ENCODE data around the gene LRMDA.

LRMDA gene

DNA sequence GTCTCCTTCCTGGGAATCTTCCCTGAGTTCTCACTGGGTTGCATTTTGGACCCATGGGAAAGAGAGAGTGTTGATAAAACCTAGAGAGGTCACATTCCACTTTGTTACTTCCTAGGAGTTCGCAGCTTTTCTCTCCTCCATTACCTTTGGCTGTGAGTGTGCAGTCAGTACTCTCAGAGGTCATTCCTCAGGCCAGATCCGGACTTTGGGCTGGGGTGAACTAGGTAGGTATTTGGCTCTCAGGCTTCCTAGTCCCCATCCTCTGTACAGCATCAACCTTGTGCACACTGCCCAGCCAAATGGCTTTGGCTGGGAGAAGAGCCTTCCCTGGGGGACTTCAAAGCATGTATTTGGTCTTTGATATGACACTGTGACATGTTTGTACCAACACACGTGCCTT, 508.1 kb downstream of the LRMDA start:
- DNase-seq: no peak

DNA sequence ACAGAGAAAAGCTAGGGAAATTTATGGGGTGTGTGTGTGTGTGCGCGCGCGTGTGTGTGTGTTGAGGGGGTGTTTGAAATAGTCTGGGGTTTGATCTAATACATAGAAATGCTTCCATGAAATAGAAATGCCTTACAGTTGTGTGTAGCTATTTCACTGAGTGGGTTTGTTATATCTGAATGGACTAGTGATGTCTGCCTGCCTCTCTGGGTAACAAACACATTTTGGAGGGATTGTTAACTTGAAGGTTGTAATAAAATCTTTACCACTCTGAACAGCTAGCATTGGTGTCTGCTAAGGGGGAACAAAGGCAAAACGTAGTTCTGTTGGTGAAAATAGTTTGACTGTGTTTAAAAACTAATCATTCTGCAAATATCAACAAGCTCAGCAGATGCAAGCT, 509.3 kb downstream of the LRMDA start:
- DNase-seq: no peak

DNA sequence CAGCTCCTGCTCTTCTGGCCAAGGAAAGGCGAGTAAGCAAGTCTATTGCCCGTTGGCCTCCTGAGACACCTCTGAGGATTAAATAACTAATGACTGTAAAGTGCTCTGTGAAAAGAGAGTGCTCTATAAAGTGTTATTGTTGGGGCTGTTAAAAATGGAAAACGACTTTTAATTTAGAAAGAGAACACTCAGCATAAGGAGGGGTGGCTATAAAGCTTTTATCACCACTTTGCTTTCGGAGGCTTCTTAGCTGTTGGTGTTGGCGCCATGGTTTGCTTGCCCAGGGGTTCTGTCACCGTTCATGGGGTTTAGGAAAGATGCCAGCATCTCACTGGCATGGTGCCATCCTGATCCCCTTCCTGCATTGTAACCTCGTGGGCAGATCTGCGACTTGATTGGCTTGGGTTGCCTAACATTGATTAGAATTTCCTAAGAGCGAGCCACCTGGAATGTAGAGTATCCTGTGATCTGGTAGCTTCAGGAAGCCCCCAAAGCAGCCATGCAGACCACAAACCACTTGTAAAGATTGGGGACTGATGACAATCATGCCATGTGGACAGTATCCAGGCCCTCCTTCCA, 509.9 kb downstream of the LRMDA start:
- DNase-seq: no peak

DNA sequence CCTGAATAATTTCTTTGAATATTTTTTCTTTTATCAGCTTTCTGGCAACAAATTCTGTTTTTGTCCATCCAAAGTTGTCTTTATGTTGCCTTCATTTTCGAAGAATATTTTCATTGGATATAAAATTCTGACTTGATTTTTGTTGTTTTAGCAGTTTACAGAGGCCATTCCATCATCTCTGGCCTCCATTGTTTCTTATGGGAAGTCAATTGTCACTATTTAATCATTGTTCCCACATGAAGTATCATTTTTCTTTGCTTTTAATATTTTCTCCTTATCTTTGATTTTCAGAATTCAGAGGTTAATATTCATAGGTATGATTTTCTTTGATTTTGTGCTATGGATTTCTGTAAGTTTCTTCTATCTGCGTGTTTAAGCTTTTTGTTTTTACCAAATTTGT, 512.6 kb downstream of the LRMDA start:
- no peak for DNase-seq

DNA sequence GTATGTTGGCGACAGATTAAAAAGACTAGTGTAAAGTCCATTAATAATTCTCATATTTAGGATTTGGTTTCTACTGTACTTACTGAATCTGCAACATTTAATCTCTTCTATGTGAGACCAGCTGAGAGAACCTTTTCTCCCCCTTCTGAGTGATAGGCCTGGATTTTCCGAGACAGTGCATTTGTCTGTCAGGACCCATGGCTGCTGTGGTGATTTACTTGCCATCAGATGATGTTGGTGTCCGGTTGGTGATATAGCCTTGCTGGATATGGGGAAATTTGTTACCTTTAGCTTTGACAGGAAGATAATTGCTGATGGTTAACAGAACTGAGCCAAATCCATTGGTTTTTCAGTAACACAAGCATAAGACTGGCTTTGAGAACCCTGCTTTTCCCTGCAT, 517.2 kb downstream of the LRMDA start:
- no peak for DNase-seq

DNA sequence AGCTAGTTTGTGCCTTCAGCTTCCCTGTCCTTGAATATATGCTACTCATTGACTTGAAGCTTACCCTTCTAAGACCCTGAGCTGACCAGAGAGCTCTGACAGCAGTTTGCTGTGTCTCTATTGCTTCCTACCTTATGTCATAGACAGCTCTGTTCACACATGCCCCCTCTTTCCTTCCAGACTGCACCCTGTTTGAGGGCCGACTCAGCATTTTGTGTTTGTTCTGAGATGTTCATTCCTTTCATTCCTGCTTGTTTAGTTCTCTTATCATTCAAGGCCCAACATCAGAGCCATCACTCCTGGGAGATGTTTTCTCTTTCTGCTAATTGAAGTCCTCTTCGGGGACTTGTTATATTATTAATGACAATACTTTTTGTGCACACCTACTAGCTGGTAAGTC, 518.9 kb downstream of the LRMDA start:
- DNase-seq: no peak

DNA sequence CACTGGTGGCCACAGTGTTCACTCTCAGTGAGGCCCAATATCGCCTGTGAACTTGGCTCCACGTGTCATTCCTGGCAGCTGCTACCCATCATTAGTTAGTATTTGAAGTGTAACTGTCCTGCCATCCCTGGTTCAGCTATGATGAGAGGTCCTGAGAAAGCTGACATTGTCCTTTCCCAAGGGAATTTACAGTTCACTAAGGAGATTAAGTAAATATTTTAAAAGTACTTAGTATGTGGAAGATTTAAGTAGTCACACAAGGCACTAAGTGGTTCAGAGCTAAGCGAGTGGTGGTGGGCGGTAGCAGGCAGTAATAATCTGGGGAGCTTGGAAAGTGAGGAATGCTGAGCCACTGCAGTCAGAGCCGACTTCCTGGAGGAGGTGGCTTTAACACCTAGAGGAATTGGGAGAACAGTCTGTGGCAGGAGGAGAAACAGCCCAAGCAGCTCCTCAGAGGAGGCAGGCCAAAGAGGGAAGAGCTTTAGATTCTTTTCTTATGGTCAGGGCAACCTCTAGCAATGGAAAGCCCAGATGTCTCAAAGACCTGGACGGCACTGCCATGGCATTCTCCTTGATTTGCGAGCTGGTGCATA, 519.7 kb downstream of the LRMDA start:
- no peak for DNase-seq

DNA sequence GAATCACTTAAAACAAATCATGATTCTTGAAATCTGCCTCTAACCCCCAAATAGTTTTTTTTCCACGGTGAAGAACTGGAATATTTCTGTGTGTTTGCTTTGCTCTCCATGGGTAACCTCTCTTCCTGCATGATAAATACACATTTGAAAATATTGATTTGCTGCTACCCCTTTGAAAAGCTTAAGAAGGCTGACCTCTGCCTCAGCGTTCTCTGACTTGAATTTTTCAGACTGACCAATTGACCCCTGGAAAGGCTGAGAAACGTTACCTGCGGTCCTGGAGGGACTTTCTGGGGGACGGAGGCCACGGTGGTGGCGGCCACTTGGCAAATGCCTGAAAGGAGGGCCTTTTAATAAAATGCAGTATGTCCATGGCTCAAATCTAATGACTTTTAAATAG, 520.2 kb downstream of the LRMDA start:
- DNase-seq: no peak

DNA sequence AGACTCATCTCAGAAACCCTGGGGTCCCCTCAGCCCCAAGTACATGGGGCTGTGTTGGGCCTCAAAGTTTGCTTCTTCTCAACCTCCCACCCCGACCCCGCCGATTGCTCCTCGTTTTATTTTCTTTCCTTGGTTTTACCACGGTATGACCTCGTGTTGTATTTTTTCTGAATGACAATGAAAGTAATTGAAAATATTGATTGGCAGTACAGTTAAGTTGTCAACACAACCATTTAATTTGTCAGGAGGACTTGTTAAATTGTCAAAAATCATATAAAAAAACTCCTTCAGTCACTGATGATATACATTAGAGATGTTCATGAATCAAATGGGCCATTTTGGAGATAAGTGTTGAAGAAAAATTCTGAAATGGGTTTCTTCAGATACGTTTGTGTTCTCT, 520.7 kb downstream of the LRMDA start:
- no peak for DNase-seq

DNA sequence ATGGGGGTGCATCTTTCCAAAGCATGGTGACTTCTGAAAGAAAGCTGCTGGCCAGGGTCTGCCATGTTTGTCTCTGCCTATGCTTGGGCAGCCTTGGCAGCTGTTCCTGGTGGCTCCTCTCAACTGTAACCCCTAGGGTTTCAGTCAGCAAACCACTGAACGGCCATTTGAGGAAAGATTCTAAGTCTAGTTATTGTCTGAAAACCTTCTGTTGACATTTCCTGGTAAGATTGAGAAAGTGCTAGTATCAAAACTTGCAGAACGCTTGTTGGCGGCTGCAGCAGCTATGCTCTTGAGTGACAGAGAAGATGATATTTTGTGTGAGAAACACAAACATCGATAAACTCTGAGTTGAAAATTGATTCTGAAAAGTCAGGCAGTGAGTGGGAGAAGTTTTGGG, 523.1 kb downstream of the LRMDA start:
- no peak for DNase-seq

DNA sequence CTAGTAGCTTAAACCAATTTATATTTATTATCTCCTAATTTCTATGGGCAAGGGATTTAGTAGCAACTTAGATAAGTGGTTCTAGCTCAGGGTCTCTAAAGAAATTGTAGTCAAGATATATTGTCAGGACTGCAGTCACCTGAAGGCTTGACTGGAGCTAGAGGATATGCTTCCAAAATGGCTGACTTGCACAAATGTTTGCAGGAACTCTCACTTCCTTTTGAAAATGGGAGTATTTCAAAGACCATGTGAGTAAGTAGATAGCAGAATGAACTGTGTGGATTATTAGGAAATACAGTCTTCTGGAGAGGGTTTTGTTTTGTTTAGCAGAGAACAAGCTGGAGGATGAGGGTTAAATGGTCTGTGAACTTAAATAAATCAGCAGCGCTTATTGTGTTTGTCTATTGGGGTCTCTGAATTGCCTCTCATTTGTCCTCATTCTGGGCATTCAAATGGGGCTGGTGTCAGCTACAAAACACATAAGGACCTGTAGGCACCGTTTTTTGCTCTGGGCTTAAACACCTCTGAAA, 524.6 kb downstream of the LRMDA start:
- DNase-seq: no peak

DNA sequence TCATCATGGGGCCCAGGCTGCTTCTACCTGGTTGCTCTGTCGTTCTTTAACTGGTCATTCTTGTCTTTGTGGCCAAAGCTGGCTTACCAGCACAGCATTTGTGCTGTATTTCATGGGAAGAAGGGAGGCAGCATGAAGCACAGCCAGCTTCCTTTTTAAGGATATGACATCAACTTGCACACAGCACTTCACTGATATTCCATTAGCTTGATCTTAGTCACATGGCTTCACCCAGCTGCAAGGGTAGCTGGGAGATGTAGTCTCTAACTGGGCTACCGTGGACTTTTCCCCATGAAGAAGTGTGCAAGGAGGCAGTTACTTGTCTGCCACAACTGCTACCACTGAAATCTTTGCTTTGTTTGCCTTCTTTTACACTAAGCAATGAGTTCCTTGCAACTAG, 525.2 kb downstream of the LRMDA start:
- no peak for DNase-seq

DNA sequence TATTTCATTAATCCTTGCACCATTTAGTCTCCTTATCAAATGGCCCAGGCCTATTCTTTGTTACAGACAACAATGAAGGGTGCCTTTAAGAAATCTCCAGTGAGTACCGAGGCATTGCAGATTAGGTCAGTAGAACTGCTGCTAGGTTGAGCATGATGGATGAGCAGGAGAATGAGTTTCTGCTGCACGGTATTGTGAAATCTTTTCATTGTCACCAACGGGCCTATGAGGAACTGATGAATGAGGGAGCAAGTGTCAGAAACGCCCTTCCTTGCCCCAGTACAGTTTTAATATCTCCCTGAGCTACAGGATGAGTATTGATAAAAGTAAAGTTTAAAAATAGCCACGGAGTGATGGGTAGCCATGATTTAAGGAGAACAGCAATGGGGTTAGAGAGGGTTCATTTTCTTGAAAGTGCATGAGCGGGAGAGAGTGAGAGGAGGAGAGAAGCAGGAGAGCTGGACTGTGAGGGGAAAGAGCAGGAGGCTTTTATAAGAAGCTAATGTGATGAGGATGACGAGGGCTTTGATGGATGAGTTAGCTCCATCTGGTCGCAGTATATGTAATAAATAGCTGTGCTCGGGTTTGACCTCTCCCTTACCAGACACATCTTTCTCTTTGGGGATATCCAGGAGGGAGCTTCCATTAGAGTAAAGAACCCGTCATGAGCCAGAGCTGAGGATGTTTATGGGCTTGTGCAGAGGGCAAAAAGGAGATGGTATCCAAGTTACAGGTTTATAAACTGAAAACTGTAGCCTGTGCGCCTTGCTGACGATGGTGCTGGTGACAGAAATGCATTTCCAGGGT, 526.1 kb downstream of the LRMDA start:
- no peak for DNase-seq

DNA sequence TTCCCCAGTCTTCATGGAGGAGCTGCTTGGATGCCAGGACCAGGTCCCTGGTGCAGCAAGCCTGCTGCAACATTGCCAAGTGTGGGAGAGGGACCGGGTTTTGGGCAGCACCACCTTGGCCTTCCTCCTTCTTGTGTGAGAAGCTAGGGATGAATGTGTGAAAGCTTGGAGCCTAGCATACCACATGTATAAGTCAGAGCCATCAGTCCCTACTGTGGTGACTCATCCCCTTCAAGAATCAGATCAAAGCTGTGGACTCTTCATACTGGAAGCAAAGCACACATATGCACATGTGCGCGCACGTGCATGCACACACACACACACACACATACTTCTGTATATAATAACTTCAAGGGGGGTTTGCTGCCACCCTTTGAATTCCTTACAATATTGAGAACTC, 527.8 kb downstream of the LRMDA start:
- DNase-seq: no peak

DNA sequence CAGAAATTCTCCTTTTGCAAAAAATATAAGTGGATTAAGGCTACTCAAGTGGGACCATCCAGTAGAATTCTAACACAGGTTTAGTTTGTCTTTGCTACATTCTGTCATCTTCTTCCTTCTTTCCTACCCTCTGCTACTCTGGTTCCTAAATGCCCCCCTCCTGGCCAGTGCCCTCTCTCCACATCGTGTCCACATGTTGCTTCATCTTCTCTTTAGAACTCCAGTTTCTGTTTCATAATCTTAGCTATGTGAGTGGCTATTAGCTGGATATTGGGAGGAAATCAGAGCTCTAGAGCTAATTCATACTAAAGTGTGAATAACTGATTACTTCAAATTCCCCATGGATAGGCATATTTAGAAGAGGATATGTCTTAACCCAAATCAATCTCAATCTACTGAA, 528.5 kb downstream of the LRMDA start:
- no peak for DNase-seq

DNA sequence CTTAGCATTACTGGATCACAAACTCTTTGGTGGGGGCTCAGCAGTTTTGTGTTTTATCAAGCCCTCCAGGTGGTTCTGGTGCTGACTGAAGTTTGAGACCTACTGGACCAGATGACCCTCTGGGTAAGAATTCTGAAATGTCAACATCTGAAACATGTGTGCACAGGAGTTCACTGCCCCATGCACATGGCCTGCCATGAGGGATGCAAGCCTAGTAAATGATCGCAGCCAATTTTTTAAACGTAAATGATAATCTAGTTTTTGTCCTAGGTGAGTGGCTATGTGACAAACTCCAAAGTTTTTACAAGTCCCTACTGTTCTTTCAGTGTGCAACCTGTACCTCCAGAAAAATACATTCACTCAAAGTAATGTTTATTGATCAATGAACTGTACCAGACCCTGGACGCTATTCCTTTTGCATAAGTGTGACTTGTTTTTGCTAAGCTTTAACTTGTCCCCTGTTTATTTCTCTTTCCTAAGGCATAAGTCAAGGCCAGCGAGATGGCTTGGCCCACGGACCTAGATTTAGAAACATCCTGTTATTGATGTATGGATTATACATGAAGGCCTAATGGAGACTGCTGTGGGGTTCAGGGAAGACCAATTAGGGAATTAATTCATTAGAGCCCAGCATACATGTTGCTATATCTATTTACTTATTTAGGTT, 531.1 kb downstream of the LRMDA start:
- DNase-seq: no peak

DNA sequence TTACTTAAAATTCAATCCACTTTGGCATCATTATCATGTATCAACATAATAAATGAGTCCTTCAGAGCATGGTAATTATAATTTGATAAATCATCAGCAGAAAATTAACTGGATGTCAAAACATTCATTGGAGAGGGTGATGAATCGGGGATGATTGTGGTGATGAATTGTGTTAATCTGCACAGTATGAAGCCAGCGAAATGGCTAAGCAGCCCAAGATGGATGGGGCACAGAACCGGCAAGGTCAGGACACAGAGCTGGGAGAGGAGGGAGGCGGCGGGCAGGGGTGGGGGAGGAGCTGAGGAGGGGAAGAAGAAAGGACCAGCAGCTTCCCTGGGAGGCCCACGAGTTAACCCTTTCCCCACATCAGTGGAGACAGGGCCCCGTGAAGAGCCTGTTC, 536.1 kb downstream of the LRMDA start:
- no peak for DNase-seq

DNA sequence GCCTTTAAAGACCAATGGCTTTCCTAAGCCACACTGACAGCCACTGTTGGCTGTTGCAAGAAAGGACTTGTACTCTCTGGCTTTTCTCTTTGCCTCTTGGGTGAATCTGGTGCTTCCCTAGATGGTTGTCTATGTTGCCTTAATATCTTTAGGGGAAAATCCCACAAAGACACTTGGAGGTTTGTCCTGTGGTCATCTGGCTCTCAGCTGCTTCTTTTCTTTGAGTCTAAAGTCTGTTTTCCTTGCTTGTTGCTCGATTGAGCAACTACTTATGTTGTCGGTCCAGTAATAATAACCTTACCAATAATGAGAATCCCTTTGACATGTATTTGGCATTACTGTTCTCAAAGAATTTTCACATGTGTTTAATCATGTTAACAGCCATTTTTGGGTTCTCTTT, 537.6 kb downstream of the LRMDA start:
- DNase-seq: no peak

DNA sequence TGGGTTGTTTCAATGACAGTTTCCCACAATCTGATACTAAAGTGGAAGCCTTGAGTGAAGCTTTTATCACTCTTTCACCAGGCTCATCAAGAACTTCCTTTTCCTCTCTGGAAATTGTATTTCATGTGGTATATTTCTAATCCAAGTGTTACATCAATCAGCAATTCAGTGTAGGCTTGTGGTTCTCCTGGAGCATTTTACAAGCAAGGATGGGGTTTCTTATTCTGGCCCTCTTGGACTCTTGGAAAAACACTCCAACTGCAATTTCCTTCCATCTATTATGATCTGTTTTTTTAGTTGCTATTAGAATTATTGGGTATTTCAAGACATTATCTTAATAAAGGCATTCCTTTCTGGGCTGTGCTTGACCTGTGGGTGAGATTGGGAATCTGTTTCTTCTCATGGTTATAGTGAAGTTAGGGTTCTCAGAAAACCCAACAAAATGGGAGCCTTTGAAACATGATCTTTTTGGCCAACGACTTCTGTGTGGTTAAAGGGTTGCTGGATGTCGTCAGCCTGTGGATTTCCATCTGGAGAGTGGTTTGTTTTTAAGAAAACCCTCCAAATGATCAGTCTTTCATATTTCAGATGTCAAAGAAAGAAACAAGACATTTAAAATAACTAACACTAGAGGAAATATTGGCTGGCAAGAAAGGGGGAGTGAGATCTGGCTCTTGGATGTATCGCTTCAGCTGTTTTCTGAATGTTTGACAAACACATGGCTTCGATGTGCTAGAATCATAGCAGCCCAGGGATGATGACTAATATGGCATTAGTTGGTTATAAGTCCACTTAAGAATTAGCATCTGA, 540.2 kb downstream of the LRMDA start:
- DNase-seq: no peak

DNA sequence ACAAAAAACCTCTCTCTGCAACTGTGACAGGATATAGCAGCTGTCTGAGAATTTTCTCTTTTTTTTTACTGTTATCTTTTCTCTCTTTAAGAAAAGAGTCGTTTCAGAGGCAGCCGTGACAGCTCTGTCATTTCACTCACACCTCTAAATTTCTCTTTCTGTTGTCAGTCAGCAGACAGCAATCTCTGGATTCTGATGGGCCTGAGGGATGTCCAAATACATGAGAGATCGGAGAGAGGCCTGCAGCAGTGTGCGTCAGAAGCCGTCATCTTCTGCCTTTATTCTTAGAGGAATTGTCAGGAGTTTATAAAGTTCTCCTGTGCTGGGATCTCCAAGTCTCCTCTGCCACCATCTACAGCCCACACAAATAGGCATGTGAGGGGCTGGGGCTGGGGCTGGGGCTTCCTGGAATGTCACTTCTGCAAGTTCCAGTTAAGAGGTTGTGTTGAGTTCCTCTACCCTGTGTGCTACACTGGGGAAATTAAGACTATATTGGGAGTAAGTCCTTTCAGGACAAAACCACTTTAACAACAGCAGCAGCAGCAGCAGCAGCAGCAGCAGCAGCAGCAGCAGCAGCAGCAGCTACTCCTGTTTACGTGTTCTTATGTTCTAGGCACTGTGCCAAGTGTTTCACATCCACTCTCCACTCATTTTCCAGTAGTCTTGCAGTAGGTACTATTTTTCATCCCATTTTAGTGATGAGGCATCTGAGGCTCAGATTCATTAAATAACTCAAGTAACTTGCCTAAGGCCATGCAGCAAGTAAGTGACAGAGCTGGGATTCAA, 541.3 kb downstream of the LRMDA start:
- DNase-seq: no peak

DNA sequence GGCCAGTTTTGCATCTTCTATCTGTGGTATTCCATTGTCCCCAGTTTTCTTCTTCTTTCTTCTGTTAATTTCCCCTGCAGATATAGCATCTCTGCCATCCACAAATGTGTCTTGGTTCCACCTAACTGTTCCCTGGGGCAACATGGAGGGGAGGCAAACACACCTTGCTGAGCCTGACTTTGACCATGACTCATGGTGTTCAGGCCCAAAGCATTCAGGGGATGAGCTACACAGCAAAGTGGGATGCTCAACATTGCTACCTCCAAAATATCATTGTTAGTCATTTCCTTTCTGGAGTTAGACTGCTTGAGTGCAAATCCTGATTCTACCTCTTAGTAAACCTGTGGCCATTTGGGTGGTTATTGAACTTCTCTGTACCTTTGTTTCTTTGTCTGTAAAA, 542.7 kb downstream of the LRMDA start:
- no peak for DNase-seq

DNA sequence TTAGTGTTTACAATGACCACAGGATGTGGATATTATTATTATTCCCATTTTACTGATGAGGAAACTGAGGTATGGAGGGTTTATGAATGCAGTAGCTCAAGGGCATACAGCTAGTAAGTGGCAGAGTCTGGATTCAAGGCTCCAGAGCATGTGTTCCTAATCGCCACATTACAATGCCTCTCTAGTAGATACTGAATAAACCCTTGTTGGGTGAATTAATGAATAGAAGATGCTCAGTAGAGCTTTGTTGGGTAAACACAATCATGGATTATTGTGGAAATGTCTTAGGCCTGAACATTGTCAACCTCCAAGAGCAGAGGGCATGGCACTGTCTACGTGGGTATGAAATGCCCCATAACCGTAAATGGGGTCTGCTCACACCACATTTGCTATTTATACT, 545.3 kb downstream of the LRMDA start:
- no peak for DNase-seq

All from NCI-H446 (cell line).